GM21381 (cell line): Measurements from ENCODE around the gene MCF2L.

ENCODE experiments used
- ATAC-seq: cut with Tn5 transposase; IDR thresholded peaks from one replicate; pipeline ENCODE4 v1.9.1; 2021; ENCODE audit warnings: mild to moderate bottlenecking, moderate library complexity; ENCODE audit not compliant: unreplicated experiment

Gene MCF2L

DNA sequence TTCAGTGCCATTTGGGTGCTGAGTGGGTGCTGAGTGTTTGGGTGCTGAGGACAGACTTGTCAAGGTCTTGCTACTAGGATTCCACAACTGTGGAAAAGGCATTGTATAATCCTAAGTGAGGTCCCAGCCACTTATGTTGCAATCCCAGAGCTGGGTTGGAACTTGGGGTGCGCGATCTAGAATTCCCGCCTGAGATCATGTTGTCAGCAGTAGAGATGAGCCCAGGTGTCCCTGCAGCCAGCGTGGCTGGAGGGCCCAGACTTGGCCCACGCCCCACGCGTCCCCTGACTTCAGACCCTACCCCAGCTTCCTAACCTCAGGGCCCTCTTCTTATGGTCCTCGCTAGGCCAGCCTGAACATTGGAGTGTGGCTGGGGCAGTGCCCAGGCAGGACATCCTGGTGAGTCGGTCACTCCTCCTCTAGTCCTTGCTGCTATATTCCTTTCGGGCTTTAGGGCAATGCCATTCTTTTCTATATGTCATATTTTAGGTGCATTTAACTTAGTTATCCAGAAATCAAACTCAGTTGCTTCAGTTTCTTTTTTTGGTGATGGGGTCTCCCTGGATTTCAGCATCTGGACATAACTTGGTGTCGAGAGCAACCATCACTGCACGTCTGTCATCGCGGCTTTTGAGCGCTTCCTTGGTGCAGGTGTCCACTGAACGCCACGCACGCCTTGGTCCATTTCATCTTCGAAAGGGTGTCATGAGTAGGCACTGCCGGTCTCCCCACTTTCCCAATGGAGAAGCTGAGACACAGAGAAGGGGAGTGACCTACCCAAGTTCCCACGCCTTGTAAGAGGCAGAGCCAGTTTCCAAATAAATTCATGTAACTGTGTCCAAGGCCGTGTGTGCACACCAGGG is 90.2 kb downstream of the MCF2L start:
- no peak for ATAC-seq

DNA sequence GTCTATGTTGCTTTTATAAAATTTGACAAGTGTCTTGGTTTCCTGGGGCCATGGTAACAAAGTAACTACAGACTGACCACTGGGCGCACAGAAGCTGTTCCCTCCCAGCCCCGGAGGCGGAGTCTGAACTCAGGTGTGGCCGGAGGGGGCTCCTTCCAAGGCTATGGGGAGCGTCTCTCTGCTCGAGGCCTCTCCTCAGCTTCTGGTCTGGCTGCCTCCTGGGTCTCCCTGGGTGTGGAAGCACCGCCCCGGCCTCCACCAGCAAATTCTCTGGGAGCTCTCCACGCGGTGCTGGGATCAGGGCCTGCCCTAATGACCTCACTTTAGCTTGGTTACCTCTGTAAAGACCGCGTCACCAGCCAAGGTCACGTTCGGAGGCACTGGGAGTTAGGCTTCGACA is 90.9 kb downstream of the MCF2L start:
- ATAC-seq: no peak

DNA sequence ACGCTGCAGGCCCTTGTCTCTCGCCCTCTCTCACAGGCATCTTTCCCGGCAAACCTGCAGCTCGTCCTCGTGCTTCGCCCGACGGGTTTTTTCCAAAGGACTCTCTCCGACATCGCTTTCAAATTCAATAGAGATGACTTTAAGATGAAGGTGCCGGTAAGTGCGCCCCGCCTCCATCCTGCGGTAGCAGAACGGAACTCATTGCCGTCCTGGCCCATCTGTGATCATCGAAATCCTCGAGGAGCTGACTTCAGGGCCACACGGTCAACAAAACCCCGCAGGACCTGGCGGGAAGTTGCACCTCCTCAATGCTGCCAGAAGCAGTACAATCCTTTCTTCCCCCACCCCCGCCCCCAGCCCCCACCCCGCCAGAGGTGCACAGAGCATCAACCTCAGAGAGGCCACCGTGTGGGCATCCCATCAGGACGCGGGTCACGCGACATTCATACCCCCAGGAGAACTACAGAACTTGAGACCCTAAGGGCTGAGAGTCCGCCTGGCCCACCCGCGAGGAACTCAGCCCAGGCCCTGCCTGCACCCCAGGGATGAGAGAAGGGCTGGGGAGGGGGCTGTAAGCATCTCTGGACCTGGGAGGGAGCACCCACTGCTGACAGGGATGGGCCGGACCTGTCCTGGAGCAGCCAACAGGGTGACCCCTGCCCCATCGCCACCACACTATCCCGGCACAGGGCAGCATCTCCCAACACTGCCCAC is 91.7 kb downstream of the MCF2L start:
- no peak for ATAC-seq

DNA sequence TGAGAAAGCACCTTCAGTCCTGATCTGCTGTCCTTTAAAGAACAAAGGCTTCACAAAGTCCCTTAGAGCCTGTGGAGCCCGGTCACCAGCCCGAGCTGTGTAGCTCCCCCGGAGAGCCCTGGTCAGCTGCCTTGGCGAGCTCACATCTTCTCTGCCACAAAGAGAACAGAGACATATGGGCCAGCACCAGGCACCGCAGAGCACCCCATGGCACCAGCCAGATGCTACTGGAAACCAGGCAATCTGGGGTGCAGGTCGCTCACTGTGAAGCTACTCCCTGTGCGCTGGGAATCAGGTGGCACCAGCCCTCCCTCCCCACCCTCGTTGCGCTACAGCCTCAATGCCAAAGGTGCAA is 92.2 kb downstream of the MCF2L start:
- no peak for ATAC-seq

DNA sequence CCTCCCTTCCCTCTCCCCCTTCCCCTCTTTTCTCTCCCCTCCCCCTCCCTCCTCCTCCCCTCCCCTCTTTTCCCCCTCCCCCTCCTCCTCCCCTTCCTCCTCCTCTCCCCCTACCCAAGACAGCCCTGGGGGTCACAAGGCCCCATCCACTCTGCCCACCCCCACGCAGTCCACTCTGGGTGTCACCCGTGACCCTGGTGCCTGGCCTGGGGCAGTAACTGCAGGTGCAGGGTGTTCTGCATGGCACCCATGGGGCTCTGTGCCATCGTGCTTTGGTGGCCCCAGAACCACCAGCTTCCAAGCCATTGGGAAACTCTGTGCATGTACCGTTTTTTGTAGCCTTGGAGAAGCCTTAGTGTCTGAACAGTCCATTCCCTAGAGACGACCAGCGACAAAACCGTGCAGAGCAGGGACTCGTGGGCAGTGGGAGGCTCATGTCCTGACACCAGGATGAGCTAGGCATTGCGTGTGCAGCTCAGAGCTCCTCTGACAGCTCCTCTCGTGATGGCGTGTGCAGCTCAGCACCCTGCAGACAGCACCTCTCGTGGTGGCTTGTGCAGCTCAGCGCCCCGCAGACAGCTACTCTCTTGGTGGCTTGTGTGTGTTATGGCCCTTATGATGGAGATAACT is 92.9 kb downstream of the MCF2L start:
- no peak for ATAC-seq

DNA sequence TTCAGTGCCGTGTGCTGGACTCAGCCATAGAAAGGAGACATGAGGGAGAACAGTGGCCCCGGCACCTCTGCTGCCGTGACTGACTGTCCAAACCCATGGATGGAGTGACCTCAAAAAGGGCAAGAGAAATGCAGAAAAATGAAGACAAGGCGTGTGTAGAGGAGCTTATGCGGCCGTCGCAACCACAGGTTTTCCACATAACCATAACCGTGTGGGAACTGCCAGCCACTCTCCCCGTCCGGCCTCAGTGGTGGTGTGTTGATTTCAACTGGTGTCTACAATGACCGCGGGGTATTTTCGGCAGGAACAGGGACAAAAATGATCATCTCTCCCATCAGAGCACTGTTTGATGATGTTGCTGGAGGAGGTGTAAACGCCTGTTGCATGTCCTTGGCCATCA is 93.7 kb downstream of the MCF2L start:
- ATAC-seq: no peak

DNA sequence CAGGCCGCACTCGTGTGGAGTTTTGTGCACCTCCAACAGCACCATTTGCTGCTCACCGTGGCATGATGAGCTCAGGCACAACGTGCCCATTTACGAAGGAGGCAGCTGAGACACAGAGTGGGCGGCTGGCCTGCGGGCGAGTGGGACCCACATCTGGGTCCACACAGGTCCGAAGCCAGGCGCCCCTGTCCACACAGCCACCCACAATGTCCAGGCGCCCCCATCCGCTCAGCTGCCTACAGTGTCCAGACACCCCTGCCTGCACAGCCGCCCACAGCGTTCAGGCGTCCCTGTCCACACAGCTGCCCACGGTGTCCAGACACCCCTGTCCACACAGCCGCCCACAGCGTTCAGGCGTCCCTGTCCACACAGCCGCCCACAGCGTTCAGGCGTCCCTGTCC is 94.1 kb downstream of the MCF2L start:
- no peak for ATAC-seq

DNA sequence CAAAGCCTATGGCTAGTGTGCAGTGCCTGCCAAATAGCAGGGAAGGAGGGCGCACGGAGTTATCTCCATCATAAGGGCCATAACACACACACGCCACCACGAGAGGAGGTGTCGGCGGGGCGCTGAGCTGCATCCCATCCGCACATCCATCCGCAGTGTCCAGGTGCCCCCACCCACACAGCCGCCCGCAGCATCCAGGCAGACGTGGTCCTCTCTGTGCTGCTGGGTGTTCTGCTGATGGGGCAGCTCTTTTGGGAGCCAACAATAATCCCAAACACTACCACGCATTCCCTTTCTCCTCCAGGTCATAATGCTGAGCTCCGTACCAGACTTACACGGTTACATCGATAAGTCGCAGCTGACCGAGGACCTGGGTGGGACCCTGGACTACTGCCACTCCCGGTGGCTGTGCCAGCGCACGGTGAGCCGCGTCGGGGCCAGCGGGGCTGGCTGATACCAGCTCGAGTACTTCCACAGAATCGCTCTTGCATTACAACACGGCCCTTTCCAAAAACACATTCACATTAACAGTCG is 95.1 kb downstream of the MCF2L start:
- ATAC-seq: no peak

DNA sequence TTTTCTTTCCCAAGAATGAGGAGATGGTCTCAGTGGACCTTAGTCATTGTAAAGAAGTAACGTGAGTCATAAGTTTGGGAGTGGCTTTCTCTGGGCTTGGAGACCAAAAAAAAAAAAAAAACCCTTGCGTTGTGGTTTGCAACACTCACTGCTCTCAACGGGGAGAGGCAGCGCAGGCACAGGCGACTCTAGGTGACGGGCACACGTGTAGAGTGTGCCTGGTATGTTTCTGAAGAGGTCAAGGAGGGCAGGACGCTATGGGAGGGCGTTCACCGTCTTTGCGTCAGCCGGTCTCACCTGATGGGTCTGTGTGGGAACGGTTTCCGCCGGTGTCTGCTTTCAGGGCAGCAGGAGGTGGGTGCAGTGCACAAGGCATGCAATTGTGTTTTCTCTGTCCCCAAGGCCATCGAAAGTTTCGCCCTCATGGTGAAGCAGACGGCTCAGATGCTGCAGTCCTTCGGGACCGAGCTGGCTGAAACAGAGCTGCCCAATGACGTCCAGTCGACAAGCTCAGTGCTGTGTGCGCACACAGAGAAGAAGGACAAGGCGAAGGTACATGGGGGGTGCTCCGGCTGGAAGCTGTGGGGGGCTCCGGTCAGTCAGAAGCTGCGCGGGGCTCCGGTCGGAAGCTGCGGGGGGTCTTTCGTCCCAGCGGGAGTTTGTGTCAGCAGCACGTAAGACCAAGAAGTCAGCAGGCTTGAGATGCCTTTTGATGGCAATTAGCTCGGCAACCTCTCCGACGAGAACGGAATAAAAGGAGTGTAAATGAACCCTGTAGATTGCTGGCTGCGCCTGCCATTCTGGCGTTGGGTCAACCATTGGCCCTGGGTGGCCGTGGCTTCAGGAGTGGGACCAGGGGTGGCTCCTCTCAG is 95.8 kb downstream of the MCF2L start:
- no peak for ATAC-seq

DNA sequence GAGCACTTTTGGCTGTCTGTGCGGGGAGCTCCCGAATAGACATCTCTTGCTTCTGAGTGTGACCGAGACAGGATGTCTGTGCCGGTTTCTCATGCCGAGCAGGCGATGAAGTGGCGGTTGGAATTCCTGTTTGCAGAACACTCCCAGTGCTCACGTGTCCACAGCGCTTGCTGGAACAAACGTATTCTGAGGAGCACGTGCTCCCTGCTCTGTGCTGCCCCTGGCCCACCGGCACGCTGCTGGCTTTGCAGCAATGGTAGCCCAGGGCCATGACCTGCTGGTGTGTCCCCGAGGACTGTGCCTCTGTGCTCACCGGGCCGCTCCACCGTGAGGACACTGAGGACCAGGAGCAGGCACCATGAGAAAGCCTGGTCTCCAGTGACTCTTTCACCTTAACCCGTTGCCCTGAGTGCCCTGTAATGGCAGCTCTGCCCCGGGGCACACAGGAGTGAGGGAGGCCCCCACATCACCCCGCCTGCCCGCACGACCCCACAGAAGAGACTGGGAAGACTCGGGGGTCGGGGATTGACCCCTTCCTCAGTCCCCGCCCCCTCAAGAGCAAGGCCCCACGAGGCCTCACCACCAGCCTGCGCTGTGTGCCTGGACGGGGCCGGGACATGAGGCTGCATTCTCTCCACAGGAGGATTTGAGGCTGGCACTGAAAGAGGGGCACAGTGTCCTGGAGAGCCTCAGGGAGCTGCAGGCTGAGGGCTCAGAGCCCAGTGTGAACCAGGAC is 96.6 kb downstream of the MCF2L start:
- no peak for ATAC-seq

DNA sequence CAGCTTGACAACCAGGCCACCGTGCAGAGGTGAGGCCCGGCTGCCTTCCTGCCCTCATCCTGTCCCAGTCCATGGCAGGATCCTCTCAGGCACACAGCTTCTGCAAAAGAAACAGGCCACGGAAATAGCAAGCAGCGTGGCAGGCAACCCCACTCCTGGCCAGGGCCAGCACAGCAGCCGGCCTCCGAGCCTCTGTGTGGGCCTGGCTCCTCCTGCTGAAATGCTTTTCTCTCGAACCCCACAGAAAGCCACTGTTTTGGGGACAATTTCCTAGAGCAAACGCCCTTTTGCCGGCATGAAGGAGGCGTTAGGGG is 97.1 kb downstream of the MCF2L start:
- no peak for ATAC-seq

DNA sequence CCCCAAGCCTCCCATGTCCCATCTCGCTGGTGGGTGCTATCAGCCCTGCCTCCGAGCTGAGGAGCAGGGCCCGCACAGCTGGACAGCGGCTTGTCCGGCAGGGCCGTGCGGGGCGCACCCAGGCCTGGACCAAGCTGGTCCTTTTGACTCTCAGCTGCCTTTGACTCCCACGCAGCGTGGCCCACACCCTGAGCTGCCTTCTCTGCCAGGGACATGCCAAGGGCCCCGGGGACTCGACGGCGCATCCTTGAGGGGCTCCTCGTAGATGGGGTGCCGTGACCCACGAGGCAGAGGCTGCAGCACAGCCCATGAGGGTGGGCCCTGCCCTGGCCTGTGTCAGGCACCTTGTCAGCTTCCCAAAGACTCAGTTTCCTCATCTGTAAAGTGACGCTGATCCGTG is 97.7 kb downstream of the MCF2L start:
- ATAC-seq: no peak

DNA sequence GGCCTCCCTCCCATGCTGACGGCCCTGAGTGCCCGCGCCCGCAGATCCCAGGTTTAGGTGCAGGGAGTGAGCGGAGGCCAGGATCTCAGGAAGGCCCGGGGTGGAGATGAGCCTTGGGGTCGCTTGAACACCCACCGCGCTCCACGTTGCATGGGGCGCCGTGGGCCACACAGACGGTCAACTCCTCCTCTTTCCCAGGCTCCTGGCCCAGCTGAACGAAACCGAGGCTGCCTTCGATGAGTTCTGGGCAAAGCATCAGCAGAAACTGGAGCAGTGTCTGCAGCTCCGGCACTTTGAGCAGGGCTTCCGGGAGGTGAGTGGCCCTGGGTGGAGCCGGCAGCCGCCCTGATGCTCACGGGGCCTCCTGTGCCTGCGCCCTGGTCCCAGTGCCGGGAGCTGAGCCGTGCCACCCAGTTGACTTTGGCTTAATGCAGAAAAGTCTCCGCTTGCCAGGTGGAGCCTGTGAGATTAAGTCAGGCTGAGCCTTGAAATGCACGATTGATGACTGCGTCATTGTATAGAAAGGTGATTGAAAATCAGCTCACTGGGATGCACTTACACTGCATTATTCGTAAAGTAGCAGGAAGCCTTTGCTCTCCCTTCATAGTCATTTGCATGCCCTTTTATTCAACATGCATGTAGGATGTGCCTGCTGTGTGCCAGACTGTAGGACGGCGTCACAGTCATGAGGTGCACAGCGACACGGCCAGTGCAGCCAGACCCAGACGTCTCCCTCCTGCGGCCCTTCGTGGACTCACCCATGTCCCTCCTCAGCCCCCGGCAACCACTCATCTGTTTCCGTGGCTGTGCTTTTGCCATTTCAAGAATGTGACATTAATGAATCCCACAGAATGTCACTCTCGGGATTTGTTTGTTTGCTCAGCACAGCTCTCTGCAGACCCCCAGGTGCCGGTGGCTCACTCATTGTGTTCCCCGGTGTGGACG is 101.1 kb downstream of the MCF2L start:
- ATAC-seq: no peak

DNA sequence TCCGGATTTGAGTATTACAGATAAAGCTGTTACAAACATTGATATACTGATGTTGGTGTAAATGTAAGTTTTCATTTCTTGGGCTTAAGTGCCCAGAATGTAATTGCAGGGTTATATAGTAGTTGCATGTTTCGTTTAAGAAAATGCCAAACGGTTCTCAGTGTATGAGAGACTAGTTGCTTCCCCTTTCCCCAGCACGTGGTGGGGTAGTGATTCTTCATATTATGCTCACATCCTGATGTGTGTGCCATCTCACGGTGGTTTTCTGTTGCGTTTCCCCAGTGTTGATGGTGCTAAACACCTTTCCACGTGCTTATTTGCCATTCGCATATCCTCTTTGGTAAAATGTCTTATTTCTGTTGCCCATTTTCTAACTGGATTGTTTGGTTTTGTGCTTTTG is 101.8 kb downstream of the MCF2L start:
- no peak for ATAC-seq

DNA sequence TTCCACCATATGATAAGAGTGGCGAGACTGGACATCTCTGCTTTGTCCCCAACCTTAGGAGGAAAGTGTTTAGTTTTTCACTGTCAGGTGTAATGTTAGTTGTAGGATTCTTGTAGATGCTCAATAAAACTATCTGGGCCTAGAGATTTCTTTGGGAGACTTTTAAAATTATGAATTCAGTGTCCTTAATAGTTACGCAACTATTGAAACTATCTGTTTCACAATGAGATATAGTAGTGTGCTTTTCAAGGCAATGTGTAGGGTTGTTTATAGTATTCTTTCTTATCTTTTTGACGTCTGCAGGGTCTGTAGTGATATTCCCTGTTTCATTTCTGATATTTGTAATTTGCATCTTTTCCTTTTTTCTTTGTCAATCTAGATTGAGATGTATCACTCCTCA is 103.4 kb downstream of the MCF2L start:
- no peak for ATAC-seq

DNA sequence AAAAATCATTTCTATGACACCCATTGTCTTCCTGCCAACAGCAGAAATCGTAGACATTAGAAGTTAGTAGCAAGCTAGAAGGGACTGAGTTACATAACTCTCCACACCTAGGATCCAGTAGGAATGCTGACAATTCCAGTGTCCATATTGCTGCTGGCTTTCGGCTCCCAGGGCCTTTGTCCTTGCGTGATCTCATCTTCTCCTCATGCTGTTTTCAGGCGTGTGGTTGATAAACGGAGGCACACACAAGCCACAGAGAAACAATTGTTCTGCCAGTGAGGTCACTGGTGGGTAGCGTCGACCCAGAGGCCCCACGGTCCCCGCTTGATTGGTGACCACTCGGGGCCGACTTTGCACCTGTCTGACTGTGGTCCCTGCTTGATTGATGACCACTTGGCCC is 104.9 kb downstream of the MCF2L start:
- no peak for ATAC-seq

DNA sequence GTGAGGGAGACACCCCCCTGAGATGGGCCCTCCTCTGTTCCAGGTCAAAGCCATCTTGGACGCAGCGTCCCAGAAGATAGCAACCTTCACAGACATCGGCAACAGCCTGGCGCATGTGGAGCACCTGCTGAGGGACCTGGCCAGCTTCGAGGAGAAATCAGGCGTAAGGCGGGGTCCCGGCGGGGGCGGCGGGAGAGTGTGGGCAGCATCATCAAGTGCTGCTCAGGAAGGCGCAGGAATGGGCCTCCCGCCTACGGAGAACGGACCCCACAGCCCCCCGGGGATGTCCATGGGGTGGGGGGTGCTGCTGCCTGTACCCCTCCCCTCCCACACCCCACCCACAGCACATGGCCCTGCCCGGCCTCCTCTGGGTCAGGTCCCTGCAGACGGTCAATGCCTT is 105.4 kb downstream of the MCF2L start:
- no peak for ATAC-seq

DNA sequence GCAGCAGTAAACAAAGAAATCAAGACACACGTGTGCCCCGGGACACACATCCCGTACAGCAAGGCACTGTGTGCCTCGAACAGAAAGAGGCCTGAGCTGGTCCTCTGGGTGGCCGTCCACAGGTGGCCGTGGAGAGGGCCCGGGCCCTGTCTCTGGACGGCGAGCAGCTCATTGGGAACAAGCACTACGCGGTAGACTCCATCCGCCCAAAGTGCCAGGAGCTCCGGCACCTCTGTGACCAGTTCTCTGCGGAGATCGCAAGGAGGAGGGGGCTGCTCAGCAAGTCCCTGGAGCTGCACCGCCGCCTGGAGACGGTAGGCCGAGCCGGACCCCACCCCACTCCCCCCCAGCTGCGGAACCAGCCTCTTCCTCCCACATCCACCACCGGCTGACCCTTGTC is 105.9 kb downstream of the MCF2L start:
- ATAC-seq: no peak

DNA sequence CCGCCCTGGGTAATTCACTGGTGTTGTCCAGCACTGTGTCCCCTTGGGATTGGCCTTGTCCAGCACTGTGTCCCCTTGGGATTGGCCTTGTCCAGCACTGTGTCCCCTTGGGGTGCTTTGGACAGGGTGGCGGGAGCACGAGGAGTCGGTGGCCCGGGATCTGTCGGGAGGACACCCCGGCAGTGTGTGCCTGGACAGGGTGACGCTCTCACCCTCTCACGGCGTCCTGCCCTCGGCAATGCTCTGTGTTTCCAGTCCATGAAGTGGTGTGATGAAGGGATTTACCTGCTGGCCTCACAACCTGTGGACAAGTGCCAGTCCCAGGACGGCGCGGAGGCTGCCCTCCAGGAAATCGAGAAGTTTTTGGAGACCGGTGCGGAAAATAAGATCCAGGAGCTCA is 106.7 kb downstream of the MCF2L start:
- no peak for ATAC-seq
